ACC112 (cell line): ENCODE results near the gene HLA-DQB1.

Source experiments
- H2AFZ ChIP-seq: fragments of 200-600 bp; sonication (generic); one replicate; pipeline ENCODE4 v1.6.0; 2017; ENCODE audit warnings: antibody characterized with exemption, low read length; ENCODE audit not compliant: unreplicated experiment
- H3K27ac ChIP-seq: fragments of 200-600 bp; sonication (generic); 2 replicates; pipeline ENCODE4 v1.5.1; 2014; ENCODE audit warnings: low read depth, mild to moderate bottlenecking, antibody characterized with exemption, low read length, moderate library complexity
- H3K27me3 ChIP-seq: fragments of 200-600 bp; sonication (generic); 2 replicates; pipeline ENCODE4 v1.6.1; 2014; ENCODE audit warnings: mild to moderate bottlenecking, antibody characterized with exemption, low read length, moderate library complexity, mixed read lengths; ENCODE audit not compliant: insufficient read depth
- H3K36me3 ChIP-seq: fragments of 200-600 bp; sonication (generic); 2 replicates; pipeline ENCODE4 v1.6.1; 2016; ENCODE audit warnings: mild to moderate bottlenecking, antibody characterized with exemption, low read length, moderate library complexity, mixed read lengths; ENCODE audit not compliant: insufficient read depth
- H3K4me1 ChIP-seq: fragments of 200-600 bp; sonication (generic); one replicate; pipeline ENCODE4 v1.6.1; 2016; ENCODE audit warnings: low read length, mixed read lengths; ENCODE audit not compliant: insufficient read depth, unreplicated experiment, control insufficient read depth
- H3K4me3 ChIP-seq: fragments of 200-600 bp; sonication (generic); 2 replicates; pipeline ENCODE4 v1.5.1; 2014; ENCODE audit warnings: mild to moderate bottlenecking, low read depth, low read length
- H3K79me2 ChIP-seq: fragments of 200-600 bp; sonication (generic); one replicate; pipeline ENCODE4 v1.6.0; 2016; ENCODE audit warnings: low read length; ENCODE audit not compliant: control insufficient read depth, unreplicated experiment, insufficient read depth

The HLA-DQB1 gene

DNA sequence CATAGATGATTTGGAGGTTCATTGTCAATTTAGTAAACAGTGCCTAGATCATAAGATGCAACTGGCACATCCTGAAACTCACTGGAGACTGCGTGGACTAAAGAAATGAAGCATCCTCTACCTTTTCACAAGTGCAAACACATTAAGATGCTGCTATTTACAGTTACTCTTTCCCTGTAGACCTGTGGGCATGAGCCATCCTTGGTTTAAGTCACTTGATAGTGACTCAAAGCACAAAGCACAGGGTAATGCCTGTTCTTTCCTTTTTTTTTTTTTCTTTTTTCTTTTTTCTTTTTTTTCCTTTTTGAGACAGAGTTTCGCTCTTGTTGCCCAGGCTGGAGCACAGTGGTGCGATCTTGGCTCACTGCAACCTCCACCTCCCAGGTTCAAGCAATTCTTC, 39.2 kb downstream of the HLA-DQB1 start:
- H3K36me3 ChIP-seq = no peaks in the 10 kb centered on the region
- no peak overlapping the region for H3K27ac ChIP-seq
- no peak overlapping the region for H2AFZ ChIP-seq
- H3K27me3 ChIP-seq = no peaks in the 10 kb centered on the region; the same call in 1 of the 2 replicates
- no peaks in the 10 kb centered on the region for H3K4me1 ChIP-seq
- no peaks in the 10 kb centered on the region for H3K79me2 ChIP-seq
- H3K4me3 ChIP-seq = no peak overlapping the region

DNA sequence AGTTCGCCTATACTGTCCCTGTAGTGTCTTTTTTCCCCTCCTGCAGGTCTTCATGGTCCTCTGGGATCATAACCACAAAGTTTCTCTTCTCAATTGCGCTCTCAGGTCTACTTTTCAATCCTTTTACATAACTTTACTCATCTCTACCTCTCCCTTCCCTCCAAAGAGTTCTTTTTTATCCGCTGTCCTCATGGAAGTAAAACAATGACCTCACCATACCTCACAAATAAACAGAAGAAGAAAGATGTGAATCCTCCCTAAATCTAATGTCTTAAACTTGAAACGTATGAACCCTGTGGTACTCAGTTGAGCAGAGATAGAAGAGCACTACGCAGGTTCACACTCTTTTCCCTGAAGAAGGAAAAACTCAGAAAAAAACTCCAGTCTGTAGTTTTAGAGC, 41.3 kb downstream of the HLA-DQB1 start:
- Histone ChIP-seq H3K4me1 (no peaks in the 10 kb centered on the region), H3K27me3 (peaks cover 7% of the 10 kb centered on the region), H3K4me3 (no peak overlapping the region), H2AFZ (no peak overlapping the region), H3K27ac (no peak overlapping the region), H3K79me2 (no peaks in the 10 kb centered on the region), H3K36me3 (no peaks in the 10 kb centered on the region)

DNA sequence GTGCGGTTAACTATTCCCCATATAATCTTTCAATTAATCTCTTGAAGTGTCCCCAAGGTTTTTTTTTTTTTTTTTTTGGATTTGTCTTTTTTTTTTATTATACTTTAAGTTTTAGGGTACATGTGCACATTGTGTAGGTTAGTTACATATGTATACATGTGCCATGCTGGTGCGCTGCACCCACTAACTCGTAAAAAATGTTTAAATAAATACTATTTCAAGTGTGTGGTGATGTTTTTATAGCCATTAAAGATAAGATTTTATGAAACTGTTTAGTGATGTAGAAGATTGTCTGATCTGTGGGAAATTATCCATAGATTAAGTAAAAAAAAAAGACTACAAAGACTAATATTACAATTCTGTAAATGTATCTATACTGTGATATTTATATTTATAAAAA, 41.9 kb downstream of the HLA-DQB1 start:
- Histone ChIP-seq H2AFZ (no peak overlapping the region), H3K4me1 (no peaks in the 10 kb centered on the region), H3K27ac (no peak overlapping the region)

DNA sequence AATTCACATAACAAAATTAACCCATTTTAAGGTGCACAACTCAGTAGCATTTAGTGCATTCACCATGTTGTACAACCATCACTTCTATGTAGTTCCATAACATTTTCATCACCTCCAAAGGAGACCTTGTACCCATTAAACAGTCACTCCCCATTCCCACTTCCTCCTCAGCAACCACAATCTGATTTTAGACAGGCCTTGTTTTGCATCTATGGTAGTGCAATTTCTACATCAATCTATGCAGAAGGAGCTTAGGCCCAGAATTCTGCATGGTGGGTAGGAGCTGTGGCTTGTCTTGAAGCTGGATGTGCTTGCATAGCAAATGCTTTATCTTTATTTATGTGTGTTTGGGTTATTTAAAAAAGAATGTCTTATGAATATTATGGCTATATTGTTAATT, 42.8 kb downstream of the HLA-DQB1 start:
- Histone ChIP-seq H3K4me1 (no peaks in the 10 kb centered on the region), H3K27ac (no peak overlapping the region)

More for the DNA sequence above, 41.9 kb downstream of the HLA-DQB1 start:
- Histone ChIP-seq H3K36me3 (no peaks in the 10 kb centered on the region), H3K79me2 (no peaks in the 10 kb centered on the region), H3K4me3 (no peak overlapping the region), H3K27me3 (peaks cover 7% of the 10 kb centered on the region)

DNA sequence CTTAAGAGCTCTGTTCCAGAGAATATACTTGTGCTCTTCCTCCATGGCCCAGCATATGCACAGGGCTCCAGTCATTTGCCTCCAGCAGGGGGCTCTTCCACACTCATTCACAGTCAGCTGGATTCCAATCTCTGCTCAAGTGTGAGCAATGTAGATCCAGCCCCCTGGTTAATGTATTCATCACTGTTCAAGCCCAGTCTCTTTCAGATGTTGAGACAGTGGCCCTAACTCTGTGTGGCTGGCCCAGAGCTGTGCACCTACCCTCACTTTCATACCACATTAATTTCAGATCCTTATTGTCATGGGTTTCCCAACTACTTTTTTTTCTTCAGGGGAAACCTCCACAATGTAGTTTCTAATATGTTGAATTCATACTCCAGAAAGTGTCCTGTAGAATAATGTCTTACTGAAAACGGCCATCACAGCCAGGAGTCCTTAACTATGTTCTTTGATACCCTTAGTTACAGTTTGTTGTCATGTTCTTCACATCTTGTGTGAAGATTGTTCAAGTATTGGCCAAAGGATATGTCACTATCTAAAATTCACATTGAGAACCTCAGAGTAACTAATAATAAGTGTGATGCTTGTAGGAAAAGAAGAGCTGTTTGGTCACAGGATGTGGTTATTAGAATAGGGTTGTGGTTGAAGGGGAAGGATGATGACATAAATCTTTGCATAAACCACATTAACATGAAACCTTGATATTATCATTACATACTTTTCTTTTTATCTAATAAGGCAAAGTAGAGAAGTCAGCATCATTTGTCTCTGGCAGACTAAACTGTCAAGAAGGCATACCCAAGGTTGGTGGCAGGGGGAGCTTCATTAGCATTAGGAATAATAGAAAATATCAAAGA, 43.7 kb downstream of the HLA-DQB1 start:
- H3K27me3 ChIP-seq = peaks cover 16% of the 10 kb centered on the region
- no peaks in the 10 kb centered on the region for H3K36me3 ChIP-seq
- H2AFZ ChIP-seq = no peak overlapping the region
- H3K4me1 ChIP-seq = no peaks in the 10 kb centered on the region
- H3K4me3 ChIP-seq = no peak overlapping the region
- H3K79me2 ChIP-seq = no peaks in the 10 kb centered on the region
- H3K27ac ChIP-seq = peak overlapping the region; percentile 22; the same call in 1 of the 2 replicates

More for the DNA sequence above, 42.8 kb downstream of the HLA-DQB1 start:
- H2AFZ ChIP-seq = no peak overlapping the region
- no peak overlapping the region for H3K4me3 ChIP-seq
- H3K27me3 ChIP-seq = peaks cover 10% of the 10 kb centered on the region
- H3K79me2 ChIP-seq = no peaks in the 10 kb centered on the region
- no peaks in the 10 kb centered on the region for H3K36me3 ChIP-seq

DNA sequence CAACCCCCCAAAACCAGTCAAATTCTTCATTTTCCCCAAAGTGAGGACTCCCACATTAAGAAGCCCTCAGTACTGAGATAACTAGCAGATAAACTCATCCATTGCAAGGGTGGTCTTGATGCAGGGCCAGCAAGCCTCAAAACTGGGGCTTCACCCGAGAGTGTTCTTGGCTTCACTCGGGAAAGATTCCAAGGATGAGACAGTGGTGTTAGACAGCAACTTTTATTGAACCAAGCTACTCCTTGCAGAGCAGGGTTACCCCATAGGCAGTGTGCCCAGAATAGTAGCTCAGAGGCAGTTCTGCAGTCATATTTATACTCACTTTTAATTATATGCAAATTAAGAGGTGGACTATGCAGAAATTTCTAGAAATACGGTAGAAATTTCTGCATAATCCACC, 45.1 kb downstream of the HLA-DQB1 start:
- Histone ChIP-seq H2AFZ (no peak overlapping the region), H3K4me1 (no peaks in the 10 kb centered on the region), H3K36me3 (no peaks in the 10 kb centered on the region), H3K27me3 (peaks cover 25% of the 10 kb centered on the region), H3K27ac (no peak overlapping the region), H3K4me3 (no peak overlapping the region), H3K79me2 (no peaks in the 10 kb centered on the region)

DNA sequence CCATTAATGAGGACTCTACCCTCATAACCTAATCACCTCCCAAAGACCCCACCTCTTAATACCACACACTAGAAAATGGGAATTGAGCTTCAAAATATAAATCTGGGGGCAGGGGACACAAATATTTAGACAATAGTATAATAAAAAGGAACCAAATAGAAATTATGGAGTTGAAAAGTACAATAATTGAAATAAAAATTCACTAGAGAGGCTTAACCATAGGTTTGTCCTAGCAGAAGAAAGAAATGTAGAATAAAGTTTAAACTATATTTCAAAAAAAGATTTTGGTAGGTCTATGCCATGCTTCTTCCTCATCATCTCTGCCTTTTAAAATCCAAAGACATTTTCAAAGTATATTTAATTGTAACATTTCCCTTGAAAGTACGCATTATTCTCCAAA, 48.7 kb downstream of the HLA-DQB1 start:
- Histone ChIP-seq H3K36me3 (no peaks in the 10 kb centered on the region), H2AFZ (no peak overlapping the region), H3K4me3 (no peak overlapping the region), H3K4me1 (no peaks in the 10 kb centered on the region), H3K79me2 (no peaks in the 10 kb centered on the region), H3K27me3 (peaks cover 37% of the 10 kb centered on the region), H3K27ac (no peak overlapping the region)

DNA sequence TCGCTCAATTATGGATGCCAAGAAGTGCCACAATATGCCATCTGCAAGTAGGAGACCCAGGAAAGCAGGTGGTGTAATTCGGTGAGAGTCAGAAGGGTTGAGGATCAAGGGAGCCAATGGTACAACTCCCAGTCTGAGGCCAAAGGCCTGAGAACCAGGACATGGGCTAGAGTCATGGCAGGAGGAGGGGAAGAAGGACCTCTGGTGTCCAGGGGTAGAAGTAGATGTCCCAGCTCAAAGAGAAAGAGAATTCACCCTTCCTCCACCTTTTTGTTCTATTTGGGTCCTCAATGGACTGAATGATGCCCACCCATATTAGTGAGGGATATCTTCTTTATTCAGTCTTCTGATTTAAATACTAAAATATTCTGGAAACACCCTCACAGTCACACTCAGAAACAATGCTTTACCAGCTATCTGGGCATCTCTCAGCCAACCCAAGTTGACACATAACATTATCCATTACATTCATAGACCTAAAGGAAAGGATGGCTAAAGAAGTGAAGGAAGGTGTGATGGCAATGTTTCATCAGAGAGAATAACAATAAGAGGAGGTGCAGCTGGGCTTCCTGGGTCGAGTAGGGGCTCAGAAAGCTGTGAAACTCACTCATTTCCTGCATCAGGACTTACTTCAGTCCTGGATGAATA, 50.4 kb downstream of the HLA-DQB1 start:
- H2AFZ ChIP-seq = no peak overlapping the region
- H3K4me3 ChIP-seq = no peak overlapping the region
- H3K4me1 ChIP-seq = no peaks in the 10 kb centered on the region
- H3K27ac ChIP-seq = no peak overlapping the region
- no peaks in the 10 kb centered on the region for H3K36me3 ChIP-seq
- H3K79me2 ChIP-seq = no peaks in the 10 kb centered on the region
- H3K27me3 ChIP-seq = peaks cover 34% of the 10 kb centered on the region

DNA sequence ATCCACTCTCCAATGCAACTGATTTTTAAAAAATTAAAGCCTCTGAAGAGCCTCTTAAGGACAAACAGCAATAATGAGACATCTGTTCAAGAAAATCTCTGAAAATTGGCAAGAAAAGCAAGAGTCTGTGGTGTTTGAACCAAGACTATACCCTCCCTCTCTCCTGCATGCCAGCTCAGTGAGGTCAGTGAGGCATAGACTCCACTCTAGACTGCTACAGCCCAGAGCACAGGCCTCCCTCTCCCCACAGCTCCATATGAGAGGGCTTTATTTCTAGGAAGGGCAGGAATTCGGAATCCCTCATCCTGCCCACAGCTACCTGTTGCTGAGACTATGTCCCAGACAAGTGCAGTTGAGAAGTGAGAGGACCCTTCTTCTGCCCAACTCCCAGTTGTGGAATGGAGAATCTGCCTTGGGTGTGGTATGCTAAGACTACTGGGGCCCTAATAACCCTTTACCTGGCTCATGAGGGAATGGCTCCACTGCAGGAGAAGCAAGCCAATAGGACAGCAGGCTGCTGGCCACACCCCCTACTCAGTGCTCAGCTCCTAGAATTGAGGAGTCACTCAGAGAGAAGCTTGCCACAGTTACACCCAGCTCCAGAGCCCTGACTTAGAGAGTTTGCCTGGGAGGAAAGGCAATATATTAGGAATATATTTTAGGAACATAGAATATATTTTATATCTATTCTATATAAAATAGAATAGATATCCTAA, 51.9 kb downstream of the HLA-DQB1 start:
- no peaks in the 10 kb centered on the region for H3K79me2 ChIP-seq
- H3K4me1 ChIP-seq = no peaks in the 10 kb centered on the region
- no peaks in the 10 kb centered on the region for H3K36me3 ChIP-seq
- peaks cover 31% of the 10 kb centered on the region; the same call in 1 of the 2 replicates for H3K27me3 ChIP-seq
- H2AFZ ChIP-seq = no peak overlapping the region
- H3K4me3 ChIP-seq = no peak overlapping the region
- H3K27ac ChIP-seq = no peak overlapping the region

DNA sequence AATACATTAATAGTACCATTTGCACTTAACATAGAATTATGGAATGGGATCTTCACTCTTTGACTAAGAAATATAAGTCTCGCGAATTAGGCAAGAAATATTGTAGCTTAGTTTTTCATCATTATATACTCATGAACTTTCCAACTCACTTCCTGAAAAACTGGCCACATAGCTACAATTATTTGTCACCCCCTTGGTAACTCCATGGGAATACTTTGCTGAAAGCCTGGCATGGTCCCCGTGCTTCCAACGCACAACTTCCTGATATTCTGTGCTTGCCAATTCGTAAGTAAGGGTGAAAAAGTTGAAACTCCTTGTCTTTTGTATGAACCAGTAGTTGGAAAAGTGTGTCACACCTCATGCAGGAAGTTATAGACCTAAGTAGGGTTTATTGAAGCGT, 53.0 kb downstream of the HLA-DQB1 start:
- Histone ChIP-seq H3K27ac (no peak overlapping the region), H3K4me1 (no peaks in the 10 kb centered on the region), H3K27me3 (peaks cover 28% of the 10 kb centered on the region; the same call in 1 of the 2 replicates), H3K36me3 (no peaks in the 10 kb centered on the region), H3K4me3 (no peak overlapping the region), H3K79me2 (no peaks in the 10 kb centered on the region), H2AFZ (no peak overlapping the region)
